DND-41 (cell line): ENCODE measurements around the gene GPR148.

ENCODE experiments used
- CTCF ChIP-seq: IDR thresholded peaks from 2 replicates; pipeline ENCODE4 v1.5.1; 2012; ENCODE audit warnings: borderline replicate concordance, low read length, moderate library complexity, mild to moderate bottlenecking; ENCODE audit not compliant: poor library complexity, severe bottlenecking; ENCODE audit errors: extremely low read depth
- EZH2 ChIP-seq: IDR thresholded peaks from 3 replicates; pipeline ENCODE4 v1.6.1; 2012; ENCODE audit warnings: borderline replicate concordance, low read depth, mild to moderate bottlenecking, moderate library complexity, low read length, inconsistent platforms; ENCODE audit not compliant: severe bottlenecking

GRCh38 chr2:130764821-130765115, 35.9 kb downstream of the GPR148 start:
- TF ChIP-seq CTCF: no peak
- no peak for TF ChIP-seq EZH2
